Head of caudate nucleus (tissue), 42 donors: ENCODE data around the gene ATXN1.
A peak's percentile ranks its signal among the peaks of the same experiment; 100 is the strongest.

Experiments
- DNase-seq, 42 donors: peaks; one replicate each; pipeline versions ENCODE4 v3.0.0 to v3.0.0-alpha.2; 2020 to 2021; ENCODE audit warnings: mixed read lengths in 7 of 42
- intact Hi-C: fragments of 100-400 bp; cut with DNase I; formaldehyde crosslinking; loops from one replicate; pipeline ENCODE4 v1.15.0; 2022

The ATXN1 gene

GRCh38 chr6:16751251-16751946 is 9.9 kb downstream of the ATXN1 start:
- DNase-seq = peak in 1 of 42 donors; percentile 2
- intact Hi-C loops = no loop called here

- intact Hi-C loops = no loop called here
- no peak for DNase-seq
These were observed 10.7 kb downstream of the ATXN1 start for GRCh38 chr6:16750566-16750965.

GRCh38 chr6:16749516-16750485 is 11.5 kb downstream of the ATXN1 start:
- DNase-seq = peak in 8 of 42 donors; percentile 20 to 53 (median 34)
- intact Hi-C loops = no loop called here

- intact Hi-C loops = no loop called here
These were observed 13.3 kb downstream of the ATXN1 start for GRCh38 chr6:16748025-16748319.

GRCh38 chr6:16747232-16748024 is 13.8 kb downstream of the ATXN1 start:
- peak in 1 of 42 donors; percentile 9 for DNase-seq

More at GRCh38 chr6:16748025-16748319, 13.3 kb downstream of the ATXN1 start:
- DNase-seq = peak in 1 of 42 donors; percentile 6

GRCh38 chr6:16746812-16747211 is 14.4 kb downstream of the ATXN1 start:
- intact Hi-C loops = no loop called here
- DNase-seq = peak in 1 of 42 donors; percentile 7

More at GRCh38 chr6:16747232-16748024, 13.8 kb downstream of the ATXN1 start:
- intact Hi-C loops = no loop called here

GRCh38 chr6:16746401-16746800 is 14.9 kb downstream of the ATXN1 start:
- no peak for DNase-seq
- intact Hi-C loops = no loop called here

GRCh38 chr6:16743664-16744210 is 17.5 kb downstream of the ATXN1 start:
- intact Hi-C loops = no loop called here
- no peak for DNase-seq

- no peak for DNase-seq
- intact Hi-C loops = no loop called here
These were observed 19.1 kb downstream of the ATXN1 start for GRCh38 chr6:16742116-16742515.

GRCh38 chr6:16741112-16742016 is 19.9 kb downstream of the ATXN1 start:
- DNase-seq = no peak
- intact Hi-C loops = no loop called here

- intact Hi-C loops = no loop called here
- DNase-seq = no peak
These were observed 21.2 kb downstream of the ATXN1 start for GRCh38 chr6:16740097-16740496.

- peak in 1 of 42 donors; percentile 45 for DNase-seq
- intact Hi-C loops = no loop called here
These were observed 21.9 kb downstream of the ATXN1 start for GRCh38 chr6:16739329-16739801.

GRCh38 chr6:16737925-16738324 is 23.3 kb downstream of the ATXN1 start:
- intact Hi-C loops = no loop called here
- DNase-seq = no peak

GRCh38 chr6:16736856-16737775 is 24.1 kb downstream of the ATXN1 start:
- intact Hi-C loops = no loop called here
- DNase-seq = no peak

GRCh38 chr6:16735014-16735413 is 26.2 kb downstream of the ATXN1 start:
- intact Hi-C loops = no loop called here
- DNase-seq = no peak

- intact Hi-C loops = no loop called here
- no peak for DNase-seq
These were observed 28.2 kb downstream of the ATXN1 start for GRCh38 chr6:16733085-16733484.

- intact Hi-C loops = no loop called here
- no peak for DNase-seq
These were observed 29.7 kb downstream of the ATXN1 start for GRCh38 chr6:16731478-16732051.
